HCT116 (cell line): ENCODE data around the gene CTU2.

ENCODE experiments used
- CEBPB ChIP-seq: IDR thresholded peaks from 2 replicates; pipeline ENCODE4 v1.6.1; 2012; ENCODE audit warnings: low read depth
- CTCF ChIP-seq, 3 experiments: fragments of 200-600 bp in 1 of 3; sonication (generic) in 1 of 3; IDR thresholded peaks in 2 of 3; conservative IDR thresholded peaks in 1 of 3; 2 replicates each; pipeline ENCODE4 v1.5.1; 2012 to 2017; ENCODE audit warnings: low read depth in 2 of 3, low read length in 2 of 3, antibody characterized with exemption in 1 of 3, borderline replicate concordance in 1 of 3, control low read depth in 1 of 3, mild to moderate bottlenecking in 1 of 3, mixed read lengths in 1 of 3, mixed run types in 1 of 3, moderate library complexity in 1 of 3; ENCODE audit not compliant: insufficient read depth in 1 of 3
- EZH2phosphoT487 ChIP-seq: fragments of 200-600 bp; IDR thresholded peaks from 2 replicates; pipeline ENCODE4 v1.6.1; 2018; ENCODE audit warnings: antibody characterized with exemption, borderline replicate concordance
- FOSL1 ChIP-seq: IDR thresholded peaks from 2 replicates; pipeline ENCODE4 v1.6.1; 2012; ENCODE audit warnings: low read depth
- MAX ChIP-seq: IDR thresholded peaks from 2 replicates; pipeline ENCODE4 v1.6.1; 2012
- POLR2AphosphoS5 ChIP-seq: IDR thresholded peaks from 2 replicates; pipeline ENCODE4 v1.6.1; 2011; ENCODE audit warnings: mild to moderate bottlenecking, low read depth, low read length, moderate library complexity
- SP1 ChIP-seq: IDR thresholded peaks from 2 replicates; pipeline ENCODE4 v1.6.1; 2012; ENCODE audit warnings: low read depth
- ZFX ChIP-seq: fragments of 450-650 bp; IDR thresholded peaks from 2 replicates; pipeline ENCODE4 v1.6.1; 2017
- ZNF274 ChIP-seq: fragments of 200-500 bp; sonication (Bioruptor generic); IDR thresholded peaks from 2 replicates; pipeline ENCODE4 v1.6.1; 2014; ENCODE audit warnings: mild to moderate bottlenecking, low read depth, low read length, inconsistent platforms
- TF ChIP-seq, protein P1 (sequence below): IDR thresholded peaks from 2 replicates; pipeline ENCODE4 v1.6.1; 2012

DNA sequence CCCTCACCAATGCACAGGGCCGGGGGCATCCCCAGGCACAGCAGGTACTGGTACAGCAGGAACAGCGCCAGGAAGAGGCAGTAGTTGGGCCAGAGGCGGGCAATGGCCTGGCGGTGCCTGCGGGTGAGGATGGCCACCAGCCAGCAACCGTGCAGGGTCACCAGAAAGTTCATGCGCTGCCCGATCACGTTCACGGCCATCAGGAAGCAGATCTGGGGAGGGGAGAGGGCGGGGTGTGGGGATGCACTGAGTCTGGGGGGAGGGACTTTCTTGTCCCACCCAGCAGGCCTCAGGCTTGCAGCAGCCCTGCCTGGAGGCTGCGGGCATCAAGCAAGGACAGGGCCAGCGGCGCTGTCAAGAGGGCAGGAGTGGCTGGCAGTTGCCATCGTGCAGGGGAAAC, 25.4 kb downstream of the CTU2 start:
- TF ChIP-seq CTCF (IDR thresholded peaks at IDR 0.05 in 2 of 3, conservative IDR thresholded peaks at IDR 0.05 in 1 of 3; ENCODE audit: borderline replicate concordance in 1 of 3, insufficient read depth in 1 of 3, low read depth in 2 of 3, low read length in 2 of 3), result no peak
- no peak for TF ChIP-seq CEBPB
- TF ChIP-seq ZNF274, result no peak
- TF ChIP-seq POLR2AphosphoS5, result no peak
- TF ChIP-seq MAX, result no peak
- no peak for TF ChIP-seq ZFX
- TF ChIP-seq, protein P1, sequence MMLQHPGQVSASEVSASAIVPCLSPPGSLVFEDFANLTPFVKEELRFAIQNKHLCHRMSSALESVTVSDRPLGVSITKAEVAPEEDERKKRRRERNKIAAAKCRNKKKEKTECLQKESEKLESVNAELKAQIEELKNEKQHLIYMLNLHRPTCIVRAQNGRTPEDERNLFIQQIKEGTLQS, result no peak
- TF ChIP-seq EZH2phosphoT487, result no peak
- no peak for TF ChIP-seq SP1
- no peak for TF ChIP-seq FOSL1
